NCI-H446 (cell line): ENCODE results near the gene ATP6V1G3.
"Not testable (repeated sequence)": the region's sequence is repeated elsewhere in the genome, so short reads cannot be mapped to it uniquely, and the experiment has no call there.

Source experiments
- DNase-seq, 2 experiments: peaks; one replicate each; lab custom pipeline; 2025; lab: John Stamatoyannopoulos, UW

ATP6V1G3 gene

DNA sequence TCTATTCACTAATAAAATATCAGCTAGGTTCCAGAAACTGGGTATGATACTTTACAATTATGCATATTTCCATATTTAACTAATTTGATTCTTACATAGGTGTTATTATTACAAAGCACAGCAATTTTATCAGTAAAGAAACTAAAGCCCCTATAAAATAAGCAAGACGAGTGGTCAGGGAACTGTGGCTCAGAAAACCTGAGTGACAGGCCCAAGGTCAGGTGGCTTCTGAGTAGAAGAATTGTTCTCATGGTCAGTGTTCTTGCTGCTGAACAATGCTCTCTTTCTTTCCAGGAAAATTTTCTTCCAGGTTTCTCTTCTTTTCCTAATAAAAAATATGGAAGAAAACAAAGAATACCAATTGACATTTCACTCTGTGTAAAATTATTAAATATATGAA is 2.2 kb upstream of the ATP6V1G3 start:
- DNase-seq: no peak

DNA sequence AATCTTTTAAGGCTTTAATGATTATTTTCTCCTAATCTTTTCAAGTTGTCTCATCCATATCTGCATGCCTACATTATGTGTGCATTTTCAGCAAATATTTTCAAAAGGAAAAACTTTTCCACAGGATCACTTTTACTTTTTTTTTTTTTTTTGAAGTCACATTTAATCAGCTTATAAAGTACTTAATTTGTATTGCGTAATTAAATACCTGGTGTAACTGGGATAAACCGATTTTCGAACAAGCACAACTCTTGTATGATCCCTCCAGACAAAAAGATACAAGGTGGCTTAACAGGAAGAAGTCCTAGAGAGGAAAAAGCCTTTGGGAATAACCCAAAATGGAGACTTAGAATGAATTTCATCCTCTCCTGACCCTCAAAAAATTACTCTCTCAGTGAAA is 1.3 kb upstream of the ATP6V1G3 start:
- DNase-seq: no peak

DNA sequence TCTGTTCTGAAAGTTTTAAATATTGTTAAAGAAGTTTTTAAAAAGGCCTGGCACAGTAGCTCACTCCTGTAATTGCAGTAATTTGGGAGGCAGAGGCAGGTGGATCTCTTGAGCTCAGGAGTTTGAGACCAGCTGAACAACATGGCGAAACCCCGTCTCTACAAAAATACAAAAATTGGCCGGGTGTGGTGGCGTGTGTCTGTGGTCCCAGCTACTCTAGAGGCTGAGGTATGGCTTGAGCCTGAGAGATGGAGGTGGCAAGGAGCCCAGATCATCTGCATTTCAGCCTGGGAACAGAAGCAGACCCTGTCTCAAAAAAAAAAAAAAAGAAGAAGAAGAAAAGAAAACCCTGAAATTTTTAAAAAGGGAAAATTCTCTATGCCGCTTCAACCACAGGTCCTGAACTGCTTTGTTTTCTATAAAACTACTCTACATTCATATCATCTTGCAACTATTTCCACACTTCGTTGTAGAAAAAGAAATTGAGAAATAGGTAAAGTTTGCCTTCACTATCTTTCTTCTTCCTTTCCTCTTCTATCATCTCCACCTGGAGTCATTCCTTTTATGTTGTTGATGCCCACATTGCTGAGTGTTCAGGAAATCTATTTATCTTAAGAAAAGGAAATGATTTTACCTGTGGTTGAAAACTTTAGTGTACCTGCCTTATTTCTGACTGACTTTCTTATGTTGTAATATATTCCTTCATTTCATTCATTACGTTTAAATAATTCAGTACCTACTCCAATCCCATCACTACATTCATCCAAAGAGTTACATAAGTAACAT is 1.7 kb downstream of the ATP6V1G3 start:
- DNase-seq: peak in 1 of 2 experiments; percentile 46

DNA sequence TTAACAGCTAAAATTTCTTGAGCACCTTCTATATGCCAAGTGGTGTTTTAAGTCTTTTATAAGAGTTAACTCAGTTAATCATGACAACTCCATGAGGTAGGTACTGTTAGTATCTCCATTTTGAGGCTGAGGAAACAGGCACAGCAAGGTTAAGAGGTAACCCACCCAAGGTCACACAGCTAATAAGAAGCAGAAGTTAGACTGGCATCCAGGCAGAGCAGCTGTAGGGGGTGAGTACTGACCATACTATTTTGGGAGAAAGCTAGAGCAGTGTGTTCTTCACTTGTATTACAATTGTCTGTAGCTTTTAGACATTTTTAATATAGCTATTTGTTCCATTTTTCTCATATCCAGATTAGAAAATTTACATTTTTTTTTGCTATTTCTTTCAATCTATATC is 4.8 kb downstream of the ATP6V1G3 start:
- DNase-seq: no peak

DNA sequence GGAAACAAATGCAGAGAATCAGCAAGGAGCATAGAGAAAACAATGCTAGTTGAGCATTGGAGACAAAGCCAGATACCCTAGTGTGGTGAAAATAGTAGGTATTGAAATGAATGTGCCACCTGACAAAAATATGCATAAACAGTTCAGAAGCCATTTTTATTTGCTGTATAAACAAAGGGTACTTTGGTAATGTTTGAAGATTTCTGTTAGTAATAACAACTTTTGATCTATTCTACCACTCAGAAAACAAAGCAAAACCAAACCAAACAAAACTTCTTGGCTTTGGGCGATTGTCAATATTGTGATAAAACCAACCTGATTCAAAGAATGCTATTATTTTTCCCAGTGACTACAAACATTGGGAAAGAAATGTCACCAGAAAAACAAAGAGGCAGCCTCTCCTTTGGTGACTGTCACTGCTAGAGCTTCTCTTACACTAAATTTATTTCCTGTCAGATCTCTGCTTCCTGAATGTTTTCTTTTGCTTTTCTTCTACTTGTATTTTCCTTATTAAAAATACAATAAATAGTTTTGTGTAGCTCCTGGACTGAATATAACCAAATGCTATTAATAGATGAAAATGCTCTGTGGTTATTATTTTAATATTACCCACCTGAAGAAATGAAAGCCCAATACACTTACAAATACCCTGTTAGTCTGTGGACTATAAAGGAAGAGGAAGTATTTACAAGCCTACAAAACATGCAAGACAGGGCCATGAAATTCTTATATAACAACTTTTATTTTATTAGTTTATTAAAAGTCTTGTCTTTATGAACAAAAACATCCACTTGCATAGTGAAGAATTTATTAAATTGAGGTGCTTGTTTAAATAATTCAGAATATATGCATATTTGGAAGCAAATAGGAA is 5.7 kb downstream of the ATP6V1G3 start:
- DNase-seq: no peak

DNA sequence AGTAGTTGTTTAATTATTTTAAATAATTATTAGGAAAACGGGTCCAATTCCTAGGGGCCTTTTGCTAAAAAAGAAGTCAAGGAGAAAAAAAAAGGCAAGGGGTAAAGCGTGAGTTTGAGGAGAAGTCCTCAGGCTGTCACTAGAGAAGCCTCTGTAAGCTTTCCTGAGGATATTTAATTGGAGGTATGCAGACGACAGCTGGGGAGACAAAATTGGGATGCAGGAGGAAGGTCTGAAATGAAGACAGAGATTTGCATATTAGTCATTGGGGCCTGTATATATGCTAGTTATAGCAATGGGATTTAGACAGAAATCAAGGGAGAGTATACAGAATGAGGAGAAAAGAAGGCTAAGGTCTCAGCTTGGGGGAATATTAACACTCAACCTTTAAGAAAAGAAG is 8.6 kb downstream of the ATP6V1G3 start:
- peak in 1 of 2 experiments; percentile 39 for DNase-seq

DNA sequence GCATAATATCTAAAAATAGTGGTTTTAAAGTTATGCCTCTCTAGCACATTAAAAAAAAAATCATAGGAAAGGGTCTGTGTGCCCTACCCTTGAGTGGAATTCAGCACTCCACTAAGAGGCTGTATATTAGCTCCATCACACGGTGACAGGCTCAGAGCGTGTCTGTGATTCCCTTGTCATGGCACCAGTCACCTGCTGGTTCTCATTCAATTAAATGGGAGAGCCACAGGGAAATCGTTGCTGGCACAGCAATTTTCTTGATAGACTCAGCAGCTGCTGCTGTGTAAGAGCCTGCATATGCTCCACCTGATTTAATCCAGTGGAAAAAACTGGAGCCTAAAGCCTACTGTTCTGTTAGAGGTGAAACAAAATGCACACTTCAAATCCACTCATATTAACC is 9.5 kb downstream of the ATP6V1G3 start:
- peak; percentile 43 to 73 for DNase-seq

DNA sequence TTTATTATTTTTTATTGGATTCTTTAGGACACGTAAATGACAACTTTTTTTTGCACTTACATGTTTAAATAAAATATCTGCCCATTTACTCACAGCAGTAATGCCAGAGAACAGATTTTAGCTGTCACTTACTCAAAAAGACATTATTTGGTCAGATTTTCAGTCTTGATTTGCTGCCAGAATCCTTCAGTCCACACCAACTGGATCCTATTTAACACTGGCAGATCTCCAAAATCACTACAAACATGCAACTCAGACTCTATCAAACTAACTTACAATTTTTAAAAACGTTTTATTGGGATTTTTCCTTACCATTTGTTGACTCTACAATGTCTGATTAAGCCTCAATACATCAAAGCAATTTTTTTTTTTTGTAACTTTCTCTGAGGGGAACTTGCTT is 11.1 kb downstream of the ATP6V1G3 start:
- DNase-seq: peak; percentile 90 to 95

DNA sequence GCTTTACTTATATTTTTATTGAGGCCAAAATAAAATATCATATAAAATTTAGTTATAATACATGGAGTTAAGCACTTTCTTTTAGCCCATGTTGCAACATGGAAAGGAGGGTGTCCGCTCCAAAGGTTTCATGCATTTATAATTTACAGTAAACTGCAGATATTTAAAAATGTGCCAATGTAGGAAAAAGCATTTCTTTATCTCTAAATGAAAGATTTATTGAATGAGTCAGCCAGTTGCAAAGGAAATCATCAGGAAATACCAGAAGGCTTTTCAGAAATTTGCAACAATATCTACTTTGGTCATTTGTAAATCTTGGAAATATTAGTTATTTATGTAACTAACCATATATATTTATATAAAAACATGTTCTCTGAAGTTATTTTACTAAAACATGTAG is 12.1 kb downstream of the ATP6V1G3 start:
- no peak for DNase-seq

DNA sequence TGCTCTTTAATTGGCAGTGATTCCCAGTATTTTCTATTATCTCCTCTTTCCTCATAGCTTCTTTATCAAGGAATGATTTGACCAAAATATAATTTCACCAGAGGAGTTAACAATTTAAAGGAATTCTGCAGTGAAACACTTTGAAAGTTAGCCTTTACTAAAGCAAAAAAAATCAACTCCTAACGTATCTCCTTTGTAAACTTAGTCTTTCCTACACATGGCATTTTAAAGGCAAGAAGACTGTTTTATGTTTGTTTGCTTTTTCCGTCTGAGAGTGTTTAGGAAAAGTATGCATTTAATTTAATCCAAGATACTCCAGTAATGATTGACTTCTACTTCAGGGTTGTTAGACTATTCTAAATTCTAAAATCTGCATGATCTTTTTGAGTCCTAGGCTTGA is 15.9 kb downstream of the ATP6V1G3 start:
- no peak for DNase-seq

DNA sequence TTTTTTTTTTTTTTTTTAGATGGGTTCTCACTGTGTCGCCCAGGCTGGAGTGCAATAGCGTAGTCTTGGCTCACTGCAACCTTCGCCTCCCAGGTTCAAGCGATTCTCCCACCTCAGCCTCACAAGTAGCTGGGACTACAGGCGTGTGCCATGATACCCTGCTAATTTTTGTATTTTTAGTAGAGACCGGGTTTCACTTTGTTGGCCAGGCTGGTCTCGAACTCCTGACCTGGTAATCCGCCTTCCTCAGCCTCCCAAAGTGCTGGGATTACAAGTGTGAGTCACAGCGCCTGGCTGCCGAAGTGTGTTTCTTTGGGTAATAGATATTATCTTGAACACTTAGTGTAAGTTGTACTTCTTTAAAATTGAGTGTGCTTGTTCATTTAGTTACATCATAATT is 16.4 kb downstream of the ATP6V1G3 start:
- DNase-seq: not testable (repeated sequence)

DNA sequence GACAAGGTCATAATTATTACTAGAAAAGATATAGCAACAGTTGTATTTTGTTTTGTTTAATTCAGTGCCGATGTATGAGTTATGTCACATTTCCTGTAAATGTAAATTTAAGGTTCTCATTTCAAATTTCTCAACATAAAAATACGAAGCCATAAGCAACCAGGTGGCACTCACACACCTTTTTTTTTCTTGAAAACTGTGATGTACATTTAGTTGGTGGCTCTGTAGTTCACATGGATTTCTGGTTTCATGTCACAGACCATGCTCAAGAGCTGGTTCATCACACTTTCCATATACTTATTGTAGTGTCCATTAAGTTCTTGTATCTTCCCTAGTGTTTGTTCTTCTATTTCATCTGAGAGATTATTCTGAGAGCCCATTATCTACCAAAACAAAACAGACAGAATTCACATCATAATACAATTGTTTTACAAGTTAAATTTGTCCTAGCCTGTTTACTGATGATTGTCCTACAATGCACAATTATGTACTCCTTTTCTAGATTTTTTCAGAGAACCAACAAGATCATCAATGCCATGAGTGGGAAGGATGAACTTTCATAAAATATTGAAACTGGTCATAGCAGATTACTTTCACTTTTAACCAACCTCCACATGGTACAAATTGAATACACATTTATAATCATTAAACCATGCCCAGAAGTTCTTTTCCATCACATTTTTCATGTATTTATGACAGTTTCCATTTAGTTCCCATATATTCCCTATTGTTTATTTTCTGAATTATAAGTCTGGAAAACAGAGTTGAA is 17.1 kb downstream of the ATP6V1G3 start:
- DNase-seq: no peak

DNA sequence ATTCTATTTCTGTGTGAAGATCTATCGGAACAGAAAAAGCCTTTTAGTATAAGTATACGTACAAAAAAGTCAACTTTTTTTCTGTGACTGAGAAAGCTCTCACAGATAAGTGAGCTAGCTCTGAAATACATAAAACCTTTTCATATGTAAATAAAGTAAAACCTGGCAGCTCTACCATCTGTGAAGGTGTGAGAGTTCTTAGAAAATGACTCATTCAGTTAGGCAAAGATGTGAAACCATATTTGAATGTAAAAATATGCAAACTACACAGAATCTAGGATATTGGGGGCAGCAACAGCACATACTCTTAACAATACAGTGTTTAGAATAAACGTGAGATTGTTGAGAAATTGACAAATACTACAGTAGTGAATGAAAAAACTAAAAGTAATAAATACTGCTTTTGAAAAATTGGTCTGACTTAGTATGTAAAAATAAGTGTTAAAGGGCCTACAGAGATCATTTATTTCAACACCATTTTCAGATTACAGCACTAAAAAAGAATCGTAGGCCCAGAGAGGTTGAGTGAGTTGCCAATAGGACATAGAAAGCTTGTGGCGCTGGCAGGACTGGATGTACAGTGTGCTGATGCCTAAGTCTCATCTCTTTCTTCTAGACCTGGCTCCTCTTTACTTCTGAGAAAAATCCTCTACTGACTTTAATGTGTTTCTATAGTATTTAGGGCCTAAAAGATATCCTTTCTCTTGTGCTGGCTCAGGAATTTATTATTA is 19.8 kb downstream of the ATP6V1G3 start:
- no peak for DNase-seq

DNA sequence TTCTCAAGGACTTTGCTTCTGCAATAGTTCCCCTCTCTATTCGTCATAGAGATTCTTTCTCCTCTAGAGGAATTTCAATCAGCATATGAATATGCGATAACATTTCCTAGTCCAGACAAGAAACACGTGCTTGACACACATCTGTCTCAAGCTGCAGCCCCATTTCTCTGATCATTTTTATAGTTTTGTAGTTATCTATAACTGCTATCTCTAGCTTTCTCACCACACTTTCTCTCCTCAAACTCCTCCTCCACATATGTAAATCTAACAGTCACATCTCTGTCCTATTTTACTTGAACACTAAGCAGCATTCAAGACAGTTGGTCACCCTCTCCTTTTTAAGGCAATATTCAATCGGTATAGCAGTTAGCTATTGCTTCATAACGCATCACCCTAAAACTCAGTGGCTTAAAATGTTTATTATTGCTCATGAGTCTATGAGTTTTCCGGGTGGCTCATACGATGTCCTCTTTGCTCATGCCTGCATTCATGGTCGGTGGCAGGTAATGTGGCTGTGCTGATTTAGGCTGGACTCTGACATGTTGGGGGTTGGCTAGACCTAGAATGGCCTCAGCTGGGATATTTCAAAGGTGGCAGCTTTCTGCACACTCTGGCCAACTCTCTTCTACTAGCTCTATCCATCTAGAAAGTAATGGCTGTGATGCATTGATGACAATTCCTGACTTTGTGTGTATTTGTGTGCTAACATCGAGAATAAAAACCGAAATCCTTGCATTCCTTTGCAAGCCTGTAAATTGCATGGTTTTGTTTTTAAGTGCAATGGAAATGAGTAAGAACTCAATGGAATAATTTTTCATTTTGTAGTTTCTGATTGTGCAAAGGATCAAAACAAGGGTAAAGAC is 20.6 kb downstream of the ATP6V1G3 start:
- no peak for DNase-seq

DNA sequence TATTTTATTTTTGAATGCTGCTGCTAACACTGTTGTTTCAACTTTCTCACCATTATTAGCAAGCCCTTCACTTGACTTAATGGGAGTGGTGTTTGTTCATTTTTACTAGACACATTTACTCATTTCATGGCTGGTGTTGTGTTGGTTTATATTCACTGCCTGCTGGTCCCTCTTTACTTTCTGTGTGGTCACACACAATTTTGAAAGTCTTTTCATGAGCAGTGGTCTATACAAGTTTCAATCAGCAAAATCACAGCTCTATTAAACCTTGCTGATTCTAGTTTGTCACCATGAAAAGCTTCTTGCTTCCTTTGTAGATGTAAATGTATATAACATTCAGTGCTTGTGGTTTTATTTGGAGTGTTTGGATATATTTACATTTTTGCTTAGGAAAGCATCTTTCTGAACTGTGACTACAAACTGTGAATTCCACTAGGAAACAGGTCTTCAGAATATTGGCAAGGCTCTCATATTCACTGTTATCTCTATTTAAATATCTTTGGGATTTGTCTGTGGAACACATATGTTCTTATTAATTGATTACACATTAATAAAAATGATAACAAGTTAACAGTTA is 22.8 kb downstream of the ATP6V1G3 start:
- DNase-seq: no peak

DNA sequence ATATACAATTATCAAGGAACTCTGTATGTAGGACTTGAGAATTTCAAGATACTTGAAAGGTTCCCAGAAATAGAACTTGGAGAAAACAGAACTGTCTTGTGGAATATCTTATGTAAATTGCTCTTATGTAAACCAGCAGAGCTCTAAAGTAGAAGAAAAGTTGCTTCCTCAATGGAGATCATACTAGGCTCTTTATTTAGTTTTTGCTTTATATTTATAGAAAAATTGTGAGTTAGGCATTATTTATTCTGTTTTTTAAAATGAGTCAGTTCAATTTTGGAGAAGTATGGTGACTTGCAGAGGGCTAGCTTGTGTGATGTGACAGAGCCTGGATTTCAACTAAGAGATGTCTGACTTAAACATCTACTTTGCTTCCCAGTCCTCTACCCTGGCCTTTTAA is 40.4 kb downstream of the ATP6V1G3 start:
- DNase-seq: no peak

DNA sequence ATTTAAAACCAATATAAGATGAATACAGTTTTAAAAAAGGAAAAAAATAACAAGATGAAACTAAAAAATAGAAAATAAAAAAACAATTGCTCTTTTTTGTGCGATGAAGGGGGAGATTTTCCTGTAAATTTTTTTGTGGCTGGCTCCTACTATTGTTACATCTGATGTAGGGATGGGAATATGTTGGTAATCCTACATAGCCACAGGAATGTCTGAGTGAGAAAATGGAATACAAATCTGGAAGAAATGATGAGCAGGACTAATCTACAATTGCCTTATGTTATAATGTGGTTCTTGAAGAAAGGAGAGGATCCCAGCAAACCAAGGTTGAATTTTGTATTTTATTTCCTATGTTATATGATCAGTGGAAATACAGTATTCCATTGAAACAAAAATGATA is 40.9 kb downstream of the ATP6V1G3 start:
- DNase-seq: no peak

DNA sequence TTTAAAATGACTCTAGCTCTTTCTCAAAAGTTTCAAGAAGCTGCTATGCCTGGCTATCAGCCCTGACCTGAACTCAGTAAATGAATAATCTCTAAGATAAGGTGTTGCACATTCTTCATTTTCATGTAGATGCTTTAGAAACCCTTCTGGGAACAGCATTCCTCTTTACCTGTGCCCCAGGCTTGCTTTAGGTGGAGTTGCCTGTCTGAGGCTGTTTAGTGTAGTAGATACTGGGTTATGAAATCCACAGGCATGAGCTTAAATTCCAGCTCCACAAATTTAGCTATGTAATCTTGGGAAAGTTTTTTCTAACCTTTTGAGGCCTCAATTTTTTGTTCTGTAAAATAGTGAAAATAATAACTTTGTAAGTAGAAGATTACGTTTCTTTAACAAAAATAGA is 41.6 kb downstream of the ATP6V1G3 start:
- DNase-seq: no peak

DNA sequence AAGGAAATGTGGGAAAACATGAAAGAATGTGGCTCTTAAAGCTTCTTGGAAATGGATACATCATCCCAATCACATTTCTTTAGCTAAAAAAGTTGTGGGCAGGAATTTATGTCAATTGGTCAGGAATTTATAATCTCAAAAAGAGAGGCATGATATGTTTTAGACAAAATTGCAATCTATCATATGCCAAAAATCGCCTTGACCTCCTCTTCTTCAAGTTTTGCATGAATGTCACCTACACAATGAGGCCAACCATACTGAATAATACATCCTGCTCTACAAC is 42.4 kb downstream of the ATP6V1G3 start:
- DNase-seq: no peak

DNA sequence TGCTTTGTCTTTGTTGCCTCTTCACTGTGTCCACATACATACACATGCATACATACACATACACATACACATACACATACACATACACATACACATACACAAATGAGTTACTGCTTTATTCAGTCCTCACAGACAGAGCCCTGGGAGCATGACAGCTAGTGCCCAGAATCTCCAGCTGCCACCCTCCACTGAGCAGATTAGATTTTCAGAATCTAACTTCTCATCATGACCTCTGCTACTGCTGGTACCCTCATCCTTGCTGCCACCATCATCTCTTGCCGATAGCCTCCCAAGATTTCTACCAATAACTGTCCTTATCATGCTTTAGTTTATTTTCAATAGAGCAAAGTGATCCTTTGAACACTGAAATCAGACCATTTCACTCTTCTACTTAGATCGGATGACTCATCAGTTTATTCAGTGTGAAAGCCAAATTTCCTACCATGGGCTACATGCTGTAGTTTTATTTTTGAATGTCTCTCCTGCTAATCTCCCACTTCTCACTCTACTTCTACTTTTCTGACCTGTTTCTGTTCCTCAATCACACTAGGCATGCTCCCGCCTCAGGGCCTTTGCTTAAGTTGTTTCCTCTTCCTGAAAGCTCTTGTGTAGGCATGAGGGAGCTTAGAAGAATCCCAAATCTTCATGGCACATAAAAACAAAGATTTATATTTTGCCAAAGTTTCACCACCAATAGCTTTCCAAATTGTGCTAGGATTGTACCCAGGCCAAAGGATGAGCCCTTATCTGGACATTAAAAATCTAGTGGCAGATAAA is 43.0 kb downstream of the ATP6V1G3 start:
- DNase-seq: peak in 1 of 2 experiments; percentile 41
